Muscle of back (tissue), 11 donors: ENCODE data around the gene REX1BD. TPM values are rescaled to one million over a fixed set of nuclear protein-coding genes. Genes with fewer than 3 reads are reported as not detected.
"Not testable (repeated sequence)": the region's sequence is repeated elsewhere in the genome, so short reads cannot be mapped to it uniquely, and the experiment has no call there.

ENCODE experiments used
- DNase-seq, 3 donors: peaks; one replicate each; pipeline versions ENCODE4 v3.0.0 to v3.0.0-alpha.2; 2013
- polyA plus RNA-seq, 10 donors: library from polyadenylated mRNA; unstranded; fragments of 120-200 nt; gene quantifications; one replicate each; pipeline ENCODE4 v1.2.1, GENCODE V29; 2013; ENCODE audit not compliant: insufficient read length in 10 of 10

REX1BD gene
- polyA plus RNA-seq, 10 donors: 17.4 to 43.2 (median 27.6) TPM

- no peak for DNase-seq
These were observed 9.4 kb downstream of the REX1BD start for GRCh38 chr19:18597809-18598660.

DNA sequence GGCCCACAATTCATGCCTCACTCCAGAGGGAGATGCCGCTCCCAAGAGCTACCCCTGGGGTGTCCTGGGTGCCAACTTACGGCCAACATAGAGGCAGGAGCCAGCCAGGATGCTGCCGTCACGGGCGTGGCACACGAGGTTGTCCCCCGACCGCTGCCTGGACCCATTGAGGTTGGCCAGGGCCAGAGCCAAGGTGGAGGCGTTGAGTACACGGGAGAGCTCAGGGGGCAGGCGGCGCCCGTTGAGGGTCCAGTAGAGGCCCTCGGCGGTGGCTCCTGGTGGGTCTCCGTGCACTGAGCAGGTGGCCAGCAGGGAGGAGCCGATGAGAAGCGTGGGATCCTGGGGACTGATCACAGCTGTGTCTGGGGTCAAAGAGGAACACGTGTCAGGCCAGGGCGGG is 10.9 kb downstream of the REX1BD start:
- no peak for DNase-seq

DNA sequence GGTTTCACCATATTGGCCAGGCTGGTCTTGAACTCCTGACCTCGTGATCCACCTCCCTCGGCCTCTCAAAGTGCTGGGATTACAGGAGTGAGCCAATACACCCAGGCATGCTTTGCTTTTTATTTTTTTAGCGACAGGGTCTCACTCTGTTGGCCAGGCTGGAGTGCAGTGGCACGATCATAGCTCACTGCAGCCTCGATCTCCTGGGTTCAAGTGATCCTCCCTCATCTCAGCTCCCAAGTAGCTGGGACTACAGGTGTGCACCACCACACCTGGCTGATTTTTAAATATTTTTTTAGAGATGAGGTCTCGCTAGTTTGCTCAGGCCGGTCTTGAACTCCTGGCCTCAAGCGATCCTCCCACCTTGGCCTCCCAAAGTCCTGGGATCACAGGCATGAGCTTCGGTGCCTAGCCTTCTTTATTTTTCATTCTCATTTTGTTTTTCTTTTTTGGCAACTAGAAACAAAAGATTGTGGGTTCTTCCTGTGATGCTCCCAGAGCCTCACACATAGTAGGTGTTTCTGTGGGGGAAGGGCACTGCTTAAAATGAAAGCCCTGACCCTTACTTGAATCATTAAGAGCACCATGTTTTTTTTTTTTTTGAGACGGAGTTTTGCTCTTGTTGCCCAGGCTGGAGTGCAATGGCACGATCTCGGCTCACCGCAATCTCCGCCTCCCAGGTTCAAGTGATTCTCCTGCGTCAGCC is 12.2 kb downstream of the REX1BD start:
- DNase-seq: not testable (repeated sequence)

DNA sequence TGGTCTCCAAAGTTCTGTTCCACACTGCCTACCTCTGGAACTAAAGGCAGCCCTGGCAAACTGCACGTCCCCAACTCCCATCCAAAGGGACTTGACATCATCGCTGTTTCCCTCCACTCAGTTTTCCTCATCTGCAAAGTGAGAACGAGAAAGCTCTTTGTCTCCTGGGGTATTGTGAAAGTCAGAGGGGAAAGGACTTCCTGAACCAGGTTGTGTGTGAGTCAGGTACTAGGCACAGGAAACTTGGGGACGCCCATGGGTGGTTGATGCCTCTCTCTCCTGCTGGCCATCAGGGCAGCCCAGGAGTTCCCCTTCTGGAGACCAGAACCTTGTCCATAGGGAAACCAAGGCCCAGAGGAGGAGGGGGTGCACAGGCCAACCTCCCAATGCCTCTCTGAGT is 13.3 kb downstream of the REX1BD start:
- no peak for DNase-seq

GRCh38 chr19:18603255-18603957 is 14.8 kb downstream of the REX1BD start:
- DNase-seq: no peak

GRCh38 chr19:18603958-18604819 is 15.6 kb downstream of the REX1BD start:
- DNase-seq: no peak

DNA sequence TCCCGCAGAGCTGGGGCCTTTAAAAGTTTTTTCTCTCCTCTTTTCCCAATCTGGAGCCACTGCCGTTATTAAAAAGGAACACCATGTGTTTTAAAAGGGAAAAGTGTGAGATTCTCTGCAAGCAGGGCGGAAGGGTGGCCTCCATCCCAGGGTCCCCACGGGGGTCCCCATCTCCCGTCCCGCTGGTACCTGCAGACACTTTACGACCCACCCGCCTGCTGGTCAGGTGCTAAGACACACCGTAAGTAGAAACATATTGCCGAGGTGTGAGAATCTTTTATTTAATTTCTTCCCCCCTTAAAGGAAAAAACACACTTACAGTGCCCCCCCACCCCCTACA is 16.2 kb downstream of the REX1BD start:
- DNase-seq: no peak

GRCh38 chr19:18605196-18605545 is 16.6 kb downstream of the REX1BD start:
- DNase-seq: no peak

DNA sequence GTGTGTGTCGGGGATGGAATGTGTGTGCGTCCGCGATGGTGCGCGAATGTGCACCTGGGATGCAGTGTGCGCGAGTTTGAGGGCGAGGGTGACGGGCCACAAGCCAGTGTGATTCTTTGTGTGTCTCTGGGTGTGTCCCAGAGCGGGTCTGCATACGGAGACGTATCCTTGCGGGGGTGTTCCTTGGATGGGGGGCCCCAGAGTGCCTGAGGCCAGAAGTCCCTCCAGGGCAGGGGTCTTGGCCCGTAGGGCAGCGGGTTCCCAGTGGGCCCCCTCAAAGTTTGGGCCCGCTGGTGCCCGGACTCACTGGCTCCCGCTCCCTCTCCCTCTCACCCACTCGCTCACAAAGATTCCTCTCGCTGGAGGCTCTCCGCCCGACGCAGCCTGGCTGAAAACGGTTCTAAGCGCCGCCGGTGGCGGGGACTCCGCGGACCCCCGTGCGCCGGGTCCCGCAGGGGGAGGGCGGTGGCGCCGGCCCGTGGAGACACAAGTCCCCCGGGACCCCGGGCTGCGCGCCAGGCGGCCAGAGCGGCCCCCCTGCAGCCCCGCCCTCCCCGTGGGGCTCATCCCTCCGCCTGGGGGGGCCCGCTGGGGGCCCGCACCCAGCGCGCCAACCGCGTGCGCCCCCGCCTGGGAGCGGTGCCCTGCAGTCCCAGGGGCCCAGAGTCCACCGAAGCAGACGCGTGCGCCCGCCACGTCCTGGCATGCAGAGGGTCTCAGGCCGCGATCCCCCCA is 17.1 kb downstream of the REX1BD start:
- DNase-seq: no peak

DNA sequence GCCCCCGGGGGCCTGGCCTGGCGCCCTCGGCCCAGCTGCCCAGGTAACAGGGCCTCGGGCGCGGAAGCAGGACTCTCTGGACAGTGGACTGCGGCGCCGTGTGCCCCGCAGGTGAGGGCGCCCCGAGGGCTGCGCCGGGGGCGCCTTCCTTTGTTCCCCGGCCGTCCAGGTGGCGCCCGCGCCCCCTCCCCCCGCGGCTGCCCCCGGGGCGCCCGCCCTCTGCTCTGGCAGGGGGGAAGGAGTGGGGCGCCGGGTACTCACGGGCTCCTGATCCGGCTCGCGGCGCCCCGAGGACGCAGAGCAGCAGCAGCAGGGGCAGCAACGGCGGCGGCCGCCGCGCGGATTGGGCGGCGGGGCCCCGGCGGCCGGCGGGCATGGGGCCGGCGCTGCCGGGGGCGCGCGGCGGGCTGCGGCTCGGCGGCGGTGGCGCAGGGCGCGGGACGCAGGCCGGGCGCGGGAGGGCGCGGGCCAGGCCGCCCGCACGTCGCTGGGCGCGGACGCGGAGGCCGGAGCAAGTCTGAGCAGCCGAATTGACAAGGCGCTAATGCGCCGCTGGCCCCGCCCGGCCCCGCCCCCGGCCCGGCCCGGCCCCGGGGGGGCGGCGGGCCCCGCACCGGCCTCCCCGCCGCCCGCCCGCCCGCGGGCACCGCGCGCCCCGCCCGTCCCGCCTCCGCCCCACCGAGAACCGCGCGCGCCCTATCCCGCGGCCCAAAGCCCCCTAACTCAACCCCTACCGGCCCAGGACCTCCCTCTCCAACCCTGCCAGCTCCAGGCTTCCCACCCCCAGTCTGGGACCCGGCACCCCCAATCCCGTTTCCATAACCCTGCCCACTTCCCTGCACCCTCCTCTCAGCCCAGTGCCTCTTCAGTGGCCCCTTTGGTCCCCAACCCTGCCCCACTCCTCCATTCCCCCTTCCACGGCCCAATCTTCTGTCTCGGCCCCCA is 18.0 kb downstream of the REX1BD start, which contains the start of gene CRLF1:
TSS of gene CRLF1 (minus strand) at position 519 of the 945 bp plus-strand sequence. CDS start at position 376, 143 bp downstream.
- no peak for DNase-seq

- no peak for DNase-seq
These were observed 18.9 kb downstream of the REX1BD start for GRCh38 chr19:18607226-18608101.

DNA sequence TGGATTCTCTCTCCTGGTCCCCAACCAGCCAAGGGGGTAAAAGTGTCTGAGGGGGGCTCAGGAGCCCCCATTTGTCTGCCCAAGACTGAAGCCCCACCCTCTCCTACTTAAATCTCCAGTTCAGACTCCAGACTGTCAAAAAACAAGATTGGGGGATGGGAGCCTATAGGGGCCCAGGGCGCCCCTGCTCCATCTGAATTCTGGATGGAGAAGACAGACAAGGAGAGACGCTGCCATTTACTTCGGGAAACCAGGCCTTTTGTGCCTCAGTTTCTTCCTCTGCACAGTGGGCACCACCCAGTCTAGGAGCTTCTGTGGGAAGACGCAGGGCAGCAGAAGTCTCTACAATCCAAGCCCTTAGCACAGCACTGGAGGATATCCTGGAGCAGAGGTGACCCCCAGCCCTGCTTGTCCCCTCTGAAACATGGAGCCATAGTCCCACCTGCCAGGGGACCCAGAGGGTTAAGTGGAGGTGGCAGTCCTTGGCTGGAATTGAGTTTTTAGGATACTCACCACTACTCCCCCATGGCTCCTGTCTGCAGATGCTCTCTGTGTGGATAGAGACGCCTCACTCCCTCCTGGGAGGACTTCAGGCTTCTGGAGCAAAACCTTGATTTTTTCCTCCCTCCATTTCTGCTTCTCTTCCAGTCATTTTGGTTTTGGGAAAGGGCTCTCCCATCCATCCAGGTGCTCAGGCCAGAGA is 19.7 kb downstream of the REX1BD start:
- DNase-seq: no peak

DNA sequence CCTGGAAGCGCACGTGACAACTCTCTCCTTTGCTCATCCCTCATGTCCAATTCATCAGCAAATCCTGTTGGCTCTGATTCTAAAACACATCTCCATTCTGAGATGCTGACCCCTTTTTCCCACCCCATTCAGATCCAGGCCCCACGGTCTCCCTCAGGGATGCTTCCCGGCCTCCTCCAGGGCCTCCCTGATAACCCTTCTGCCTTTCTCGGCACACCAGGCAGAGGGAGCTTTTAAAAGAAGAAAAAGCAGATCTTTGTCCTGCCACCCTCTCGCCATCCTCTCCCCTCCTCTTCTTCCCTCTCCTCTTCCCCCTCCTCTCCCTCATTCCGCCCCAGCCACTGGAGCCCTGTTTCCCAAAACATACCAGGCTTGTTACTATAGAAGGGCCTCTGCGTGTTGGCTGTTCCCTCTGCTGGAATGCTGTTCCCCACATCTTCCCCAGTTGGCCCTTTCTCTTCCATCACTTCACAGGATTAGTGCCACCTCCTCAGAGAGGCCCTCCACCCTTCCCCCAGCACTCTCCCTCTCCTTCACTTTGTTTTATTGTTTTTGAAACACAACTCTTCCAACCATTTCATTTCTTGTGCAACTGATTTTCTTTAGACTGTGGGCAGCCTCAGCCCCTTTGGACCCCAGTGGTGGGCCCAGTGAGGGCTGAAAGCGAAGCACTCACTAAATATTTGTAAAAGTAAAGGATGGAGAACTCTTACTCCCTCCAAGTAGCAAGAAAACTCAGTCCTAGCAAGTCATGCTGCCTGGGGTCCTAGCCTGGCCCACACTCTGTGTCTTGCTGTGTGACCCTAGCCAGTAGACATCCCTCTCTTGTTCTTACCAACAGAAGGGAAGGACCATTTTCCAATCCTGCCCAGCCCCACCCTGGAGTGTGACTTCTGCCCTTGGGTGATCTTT is 20.5 kb downstream of the REX1BD start:
- DNase-seq: no peak

GRCh38 chr19:18609717-18610051 is 21.1 kb downstream of the REX1BD start:
- no peak for DNase-seq

GRCh38 chr19:18610245-18610555 is 21.6 kb downstream of the REX1BD start:
- DNase-seq: no peak

GRCh38 chr19:18610556-18611326 is 22.1 kb downstream of the REX1BD start:
- DNase-seq: no peak
